Activated effector memory CD4-positive, alpha-beta T cell treated with Interleukin-2 at 50 U/mL for 16 hours (primary cell): ENCODE results near the gene RPH3AL.

Source experiments
- DNase-seq: peaks from one replicate; pipeline ENCODE4 v3.0.0-alpha.2; 2020

The RPH3AL gene

GRCh38 chr17:193841-194806 lies 158.5 kb downstream of the RPH3AL start:
- no peak for DNase-seq

GRCh38 chr17:193426-193810 lies 159.2 kb downstream of the RPH3AL start:
- no peak for DNase-seq

GRCh38 chr17:192666-193425 lies 159.8 kb downstream of the RPH3AL start:
- DNase-seq: no peak

- DNase-seq: no peak
Observed at GRCh38 chr17:189444-189843, 163.2 kb downstream of the RPH3AL start.

- DNase-seq: no peak
Observed at GRCh38 chr17:187130-187529, 165.5 kb downstream of the RPH3AL start.

- DNase-seq: peak; percentile 7
Observed at GRCh38 chr17:185445-186138, 167.0 kb downstream of the RPH3AL start.

- no peak for DNase-seq
Observed at GRCh38 chr17:183021-183420, 169.6 kb downstream of the RPH3AL start.

- no peak for DNase-seq
Observed at GRCh38 chr17:182050-182751, 170.4 kb downstream of the RPH3AL start.

GRCh38 chr17:181245-182049 lies 171.2 kb downstream of the RPH3AL start, which contains the start of gene DOC2B:
DOC2B (minus strand) TSS chr17:181650; CDS start chr17:181479, 171 bp downstream.
- no peak for DNase-seq

GRCh38 chr17:180381-181244 lies 172.0 kb downstream of the RPH3AL start:
- no peak for DNase-seq

GRCh38 chr17:179781-180380 lies 172.7 kb downstream of the RPH3AL start:
- DNase-seq: no peak

- DNase-seq: no peak
Observed at GRCh38 chr17:179066-179432, 173.6 kb downstream of the RPH3AL start.

GRCh38 chr17:178292-179065 lies 174.1 kb downstream of the RPH3AL start:
- no peak for DNase-seq

- DNase-seq: no peak
Observed at GRCh38 chr17:177762-178161, 174.8 kb downstream of the RPH3AL start.

GRCh38 chr17:177155-177554 lies 175.5 kb downstream of the RPH3AL start:
- no peak for DNase-seq

GRCh38 chr17:173166-173911 lies 179.3 kb downstream of the RPH3AL start:
- DNase-seq: no peak

- DNase-seq: no peak
Observed at GRCh38 chr17:172401-172800, 180.2 kb downstream of the RPH3AL start.

GRCh38 chr17:171871-172270 lies 180.7 kb downstream of the RPH3AL start:
- DNase-seq: no peak
